IPS-NIHi7 (cell line): ENCODE results near the gene ATRNL1.

Experiments used
- DNase-seq: peaks from one replicate; pipeline ENCODE4 v3.0.0; 2012; ENCODE audit warnings: mixed read lengths; ENCODE audit errors: extremely low spot score

Gene ATRNL1

DNA sequence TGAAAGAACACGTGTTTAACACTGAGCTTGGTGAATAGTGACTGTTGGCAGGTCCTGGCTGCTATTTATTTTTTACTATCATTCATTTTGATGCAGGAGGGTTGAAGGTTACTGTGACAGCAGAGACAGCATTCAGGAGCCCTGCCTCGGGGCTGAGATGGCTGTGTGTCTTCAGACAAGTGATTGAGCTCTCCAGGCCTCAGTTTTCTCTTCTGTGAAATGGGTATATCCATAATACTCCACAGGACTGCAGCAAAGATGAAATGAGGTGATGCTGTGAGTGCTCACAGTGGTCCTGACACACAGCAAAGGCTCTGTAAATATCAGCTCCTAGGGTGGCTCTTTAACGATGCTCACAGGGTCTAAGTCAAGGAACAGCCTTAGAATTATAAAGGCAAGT, 884.7 kb downstream of the ATRNL1 start:
- DNase-seq = no peak

DNA sequence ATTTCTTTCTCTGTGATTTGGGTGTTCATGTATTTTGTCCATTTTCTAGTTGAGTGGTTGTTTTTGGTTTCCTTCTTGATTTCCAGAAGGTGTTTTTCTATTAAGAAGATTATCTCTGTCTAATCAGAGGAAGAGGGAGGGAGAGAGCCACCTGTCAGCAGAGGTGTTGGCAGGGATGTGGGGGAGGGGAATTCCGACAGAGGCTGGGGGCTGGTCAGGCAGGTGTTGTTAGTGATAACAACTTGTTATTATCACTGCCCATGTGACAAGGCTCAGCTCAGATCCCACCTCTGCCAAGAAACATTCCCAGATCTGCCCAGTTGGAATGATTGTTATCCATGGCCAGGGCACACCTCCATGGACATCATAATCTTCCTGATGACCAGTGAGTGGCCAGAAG, 886.4 kb downstream of the ATRNL1 start:
- DNase-seq = no peak

DNA sequence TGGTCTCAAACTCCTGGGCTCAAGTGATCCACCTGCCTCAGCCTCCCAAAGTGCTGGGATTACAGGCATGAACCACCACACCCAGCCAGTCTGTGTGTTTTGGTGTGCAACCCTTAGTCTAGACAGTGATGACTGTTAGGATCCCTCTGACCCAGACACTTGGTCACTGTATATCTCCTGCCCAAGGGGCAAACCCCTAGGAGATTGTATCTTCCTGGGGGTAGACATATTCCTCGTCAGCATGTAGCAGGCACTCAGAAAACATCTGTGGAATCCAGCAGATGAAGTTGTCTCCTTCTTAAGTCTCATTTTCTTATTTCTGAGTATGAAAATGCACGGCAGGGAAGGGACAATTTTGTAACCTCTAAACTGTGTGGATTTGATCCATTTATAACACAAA, 887.3 kb downstream of the ATRNL1 start:
- no peak for DNase-seq

DNA sequence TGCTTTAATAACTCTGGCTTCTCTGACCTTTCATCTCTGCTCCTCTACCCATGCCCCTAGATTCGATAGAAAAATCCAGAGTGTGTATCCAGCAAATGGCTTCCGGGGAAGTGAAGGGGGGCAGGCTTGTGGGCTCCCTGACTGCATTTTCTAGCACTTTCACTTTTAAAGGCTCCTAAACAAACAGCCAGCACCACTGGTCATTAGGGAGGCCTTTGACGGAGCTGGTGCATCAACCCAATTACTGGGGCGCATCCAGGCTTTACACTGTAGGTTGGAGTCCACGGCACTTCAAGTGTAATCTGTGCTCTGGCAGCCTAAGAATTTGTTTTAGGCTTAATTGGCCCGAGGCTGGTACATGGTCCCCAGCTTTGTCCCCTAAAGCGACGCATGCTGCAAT, 887.9 kb downstream of the ATRNL1 start:
- DNase-seq = no peak

DNA sequence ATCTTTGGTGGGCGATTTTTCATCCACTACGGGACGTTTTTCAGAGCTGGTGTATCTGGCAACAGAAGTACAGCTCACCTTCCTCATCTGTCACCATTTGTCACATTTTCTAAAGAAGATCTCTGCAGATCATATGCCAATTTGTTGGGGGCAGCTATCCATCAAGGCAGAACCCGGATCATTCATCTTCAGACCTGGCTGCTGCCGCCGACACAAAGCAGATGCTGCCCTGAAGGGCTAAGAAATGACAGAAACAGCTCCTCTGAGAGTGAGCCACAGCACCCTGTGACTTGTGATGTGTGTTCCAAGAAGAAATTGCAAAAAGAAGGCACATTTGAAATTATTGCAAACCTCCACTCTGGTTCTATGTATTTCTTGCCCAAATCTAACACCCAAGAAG, 888.9 kb downstream of the ATRNL1 start:
- DNase-seq = no peak

DNA sequence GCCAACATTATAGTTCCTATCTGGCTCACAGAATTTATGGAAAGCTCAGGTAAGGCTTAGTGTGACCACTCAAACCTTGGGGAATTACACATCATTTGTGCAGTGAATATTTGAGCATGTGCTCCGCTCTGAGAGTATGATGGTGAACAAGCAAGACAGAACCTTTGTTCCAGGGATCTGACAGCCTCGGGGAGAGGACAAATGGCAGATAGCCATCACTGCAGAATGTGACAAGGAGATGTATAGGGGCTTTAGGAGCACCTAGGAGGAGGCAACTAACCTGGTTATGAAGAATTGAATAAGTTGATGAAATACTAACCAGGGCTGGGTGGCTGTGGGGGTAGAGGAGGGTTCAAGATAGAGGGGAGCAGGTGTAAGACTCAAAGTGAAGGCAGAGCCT, 889.4 kb downstream of the ATRNL1 start:
- no peak for DNase-seq

DNA sequence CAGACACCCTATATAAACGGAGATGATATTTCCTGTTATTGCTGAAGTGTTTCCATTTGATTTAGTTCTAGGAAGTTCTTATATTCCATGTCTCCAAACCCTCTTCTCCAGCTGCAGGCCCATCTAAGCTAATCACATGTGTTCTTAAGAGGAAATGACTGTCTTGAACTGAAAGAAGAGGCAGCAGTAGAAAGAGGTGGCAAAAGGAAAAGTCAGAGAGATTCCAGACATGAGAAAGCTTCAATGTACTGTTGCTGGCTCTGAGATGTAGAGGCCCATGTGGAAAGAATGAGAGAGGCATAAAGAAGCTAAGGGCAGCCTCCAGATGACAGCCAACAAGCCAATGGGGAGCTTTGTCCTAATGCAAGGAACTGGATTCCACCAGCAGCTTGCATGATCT, 892.6 kb downstream of the ATRNL1 start:
- DNase-seq = no peak

DNA sequence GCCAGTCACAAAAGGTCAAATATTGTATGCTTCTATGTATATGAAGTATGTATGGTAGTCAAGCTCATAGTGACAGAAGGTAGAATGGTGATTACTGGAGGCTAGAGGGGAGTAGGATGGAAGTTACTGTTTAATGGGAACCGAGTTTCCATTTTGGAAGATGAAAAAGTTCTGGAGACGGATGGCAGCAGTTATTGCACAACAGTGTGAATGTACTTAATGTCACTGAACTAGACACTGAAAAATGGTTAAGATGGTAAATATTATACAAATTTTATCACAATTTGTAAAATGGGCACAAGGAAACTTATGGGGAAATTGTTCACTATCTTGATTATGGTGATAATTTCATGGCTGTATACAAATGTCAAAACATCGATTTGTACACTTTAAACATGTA, 895.2 kb downstream of the ATRNL1 start:
- DNase-seq = no peak

DNA sequence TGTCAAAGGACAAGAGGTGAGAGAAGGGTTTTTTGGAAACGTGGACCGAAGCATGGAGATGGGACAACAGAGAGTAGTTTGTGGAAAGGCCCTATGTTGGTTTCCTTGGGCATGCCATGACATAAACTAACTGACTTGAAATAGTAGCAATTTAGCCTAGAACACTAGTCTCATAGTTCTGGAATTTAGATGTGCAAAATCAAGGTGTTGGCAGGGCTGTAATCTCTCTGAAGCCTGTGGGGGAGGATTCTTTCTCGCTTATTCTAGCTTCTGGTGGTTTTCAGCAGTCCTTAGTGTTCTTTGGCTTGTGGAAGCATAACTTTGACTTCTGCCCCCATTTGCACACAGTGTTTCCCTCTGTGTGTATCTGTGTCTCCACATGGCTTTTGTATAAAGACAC, 896.5 kb downstream of the ATRNL1 start:
- no peak for DNase-seq

DNA sequence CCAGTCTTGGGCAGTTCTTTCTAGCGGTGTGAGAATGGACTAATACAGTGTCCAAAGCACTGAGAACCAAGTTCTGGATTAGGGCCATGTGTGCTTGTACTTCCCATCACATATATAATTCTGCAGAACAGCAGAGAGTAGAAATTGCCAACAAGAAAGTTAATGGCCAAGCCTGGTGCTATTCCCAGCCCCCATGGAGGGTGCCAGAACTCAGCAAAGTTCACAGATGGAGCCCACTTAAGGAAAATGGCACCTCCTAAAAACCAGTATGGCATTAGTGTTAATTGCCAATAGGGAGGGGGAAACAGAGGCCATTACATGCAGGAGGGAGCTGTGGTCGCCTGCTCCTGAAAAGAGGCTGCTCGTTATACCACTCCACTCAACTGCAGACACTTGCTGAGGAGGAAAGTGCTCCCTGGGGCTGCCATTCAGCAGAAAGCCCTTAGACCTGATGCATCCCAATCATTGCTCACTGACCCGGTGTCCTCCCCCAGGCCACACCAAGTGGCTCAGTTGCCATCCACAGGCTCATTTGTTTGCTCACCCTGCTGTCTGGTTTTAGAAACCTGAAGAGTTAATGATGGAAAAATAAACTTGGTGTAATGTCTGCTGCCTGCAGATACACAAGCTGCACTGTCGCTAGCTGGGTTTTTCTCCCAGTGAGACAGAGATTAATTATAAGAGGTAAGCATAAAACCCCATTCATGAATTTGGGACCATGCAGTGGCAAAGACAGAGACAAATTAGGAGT, 899.2 kb downstream of the ATRNL1 start:
- DNase-seq = no peak

DNA sequence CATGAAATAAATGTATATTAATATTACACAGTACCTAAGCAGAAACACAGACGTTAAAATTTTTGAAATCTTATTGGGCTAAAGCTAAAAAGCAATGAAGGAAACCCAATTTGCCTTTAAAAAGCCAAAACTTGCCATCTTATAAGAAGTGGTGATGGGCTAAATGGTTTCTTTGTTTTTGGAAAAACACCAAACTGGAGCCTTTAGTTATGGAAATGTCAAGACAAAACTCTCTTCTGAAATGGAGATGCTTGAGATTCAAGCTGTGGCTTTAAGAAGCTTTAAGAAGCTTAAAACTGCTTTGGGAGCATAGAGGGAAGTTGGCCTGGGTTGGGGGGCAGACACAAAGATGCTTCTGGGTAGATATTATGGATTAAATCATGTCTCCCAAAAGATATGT, 902.9 kb downstream of the ATRNL1 start:
- peak; percentile 57 for DNase-seq

DNA sequence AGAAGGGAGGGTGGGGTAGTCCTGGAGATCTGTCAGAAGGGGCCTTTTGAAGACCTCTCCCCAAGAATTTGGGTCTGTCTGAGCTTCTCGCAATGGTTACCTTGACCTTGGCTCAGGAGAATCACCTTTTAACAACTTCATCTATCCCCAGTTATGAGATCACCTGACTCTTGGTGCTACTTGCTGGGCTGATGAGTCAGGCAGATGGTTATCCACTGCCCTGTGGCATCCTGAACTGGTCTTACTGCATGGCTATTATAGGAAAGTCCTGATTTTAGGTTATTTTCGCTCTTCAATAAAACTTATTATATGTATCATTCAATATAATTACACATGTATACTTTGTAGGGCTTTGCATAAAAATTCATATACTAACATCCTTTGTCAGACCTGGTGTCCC, 905.1 kb downstream of the ATRNL1 start:
- no peak for DNase-seq
